Endothelial cell of umbilical vein (primary cell): ENCODE data around the gene TENT5C. TPM values are rescaled to one million over a fixed set of nuclear protein-coding genes. Genes with fewer than 3 reads are reported as not detected.

Source experiments
- BruUV-seq: library from RNA; stranded (reverse); fragments of 400-500 nt; replicated peaks from 2 replicates; lab custom pipeline; 2021; lab: Mats Ljungman, UMichigan
- CTCF ChIA-PET: fragments of 300-600, 350-600 bp; sonication (Branson Sonifier 250); formaldehyde crosslinking; loops from one replicate; lab custom pipeline; 2021; ENCODE audit warnings: antibody characterized with exemption, inconsistent platforms; lab: Charles Lee
- POLR2A ChIA-PET: fragments of 300-600, 350-600 bp; sonication (Branson Sonifier 250); formaldehyde crosslinking; loops from one replicate; lab custom pipeline; 2021; ENCODE audit warnings: antibody characterized with exemption, inconsistent platforms; lab: Charles Lee
- DNase-seq: peaks from one replicate; pipeline ENCODE4 v3.0.0-alpha.2; 2011; ENCODE audit warnings: low read depth, low spot score
- FAIRE-seq: peaks from 2 replicates; lab custom pipeline; 2011; peaks lifted over from hg19 to GRCh38; lab: Jason Lieb, UNC
- H2AFZ ChIP-seq: 2 replicates; pipeline ENCODE4 v1.6.0; 2012; ENCODE audit warnings: low read depth, low read length, control low read depth, inconsistent platforms
- H3K27ac ChIP-seq: 2 replicates; pipeline ENCODE4 v1.5.1; 2011; ENCODE audit warnings: low read depth, mild to moderate bottlenecking, control low read depth, low read length, moderate library complexity; ENCODE audit not compliant: insufficient read depth
- H3K27me3 ChIP-seq, 2 experiments: 2 replicates each; pipeline versions ENCODE4 v1.6.0 to v1.6.1; 2011; ENCODE audit warnings: low read length in 2 of 2, mixed read lengths in 1 of 2; ENCODE audit not compliant: control insufficient read depth in 2 of 2, insufficient read depth in 2 of 2
- H3K36me3 ChIP-seq, 2 experiments: 2 replicates in 1 of 2; 3 replicates in 1 of 2; pipeline ENCODE4 v1.5.1; 2011; ENCODE audit warnings: low read length in 2 of 2, mild to moderate bottlenecking in 1 of 2, moderate library complexity in 1 of 2; ENCODE audit not compliant: control insufficient read depth in 2 of 2, insufficient read depth in 2 of 2; ENCODE audit errors: extremely low read depth in 1 of 2
- H3K4me1 ChIP-seq: 3 replicates; pipeline ENCODE4 v1.5.1; 2011; ENCODE audit warnings: mild to moderate bottlenecking, low read length; ENCODE audit not compliant: control insufficient read depth, insufficient read depth; ENCODE audit errors: extremely low read depth
- H3K4me2 ChIP-seq: 2 replicates; pipeline ENCODE4 v1.6.1; 2011; ENCODE audit warnings: low read length, control low read depth, mixed read lengths; ENCODE audit not compliant: insufficient read depth
- H3K4me3 ChIP-seq, 3 experiments: fragments of 200-600 bp in 1 of 3; sonication (generic), shearing (Covaris generic) in 1 of 3; replicated peaks in 1 of 3; 2 replicates each; pipeline ENCODE4 v1.5.1; 2011 to 2016; ENCODE audit warnings: control low read depth in 3 of 3, low read length in 3 of 3, mild to moderate bottlenecking in 2 of 3, inconsistent platforms in 1 of 3, low read depth in 1 of 3, moderate library complexity in 1 of 3; ENCODE audit not compliant: insufficient read depth in 1 of 3
- H3K79me2 ChIP-seq: 2 replicates; pipeline ENCODE4 v1.6.0; 2012; ENCODE audit warnings: low read length, inconsistent platforms; ENCODE audit not compliant: control insufficient read depth, insufficient read depth
- H3K9ac ChIP-seq: replicated peaks from 2 replicates; pipeline ENCODE3; 2011; ENCODE audit warnings: low read length, control low read depth; ENCODE audit not compliant: insufficient read depth; ENCODE audit errors: extremely low read depth
- H3K9me1 ChIP-seq: replicated peaks from 3 replicates; pipeline ENCODE4 v1.6.0; 2011; ENCODE audit warnings: mild to moderate bottlenecking, low read length; ENCODE audit not compliant: control insufficient read depth, insufficient read depth; ENCODE audit errors: extremely low read depth
- H3K9me3 ChIP-seq: replicated peaks from 2 replicates; pipeline ENCODE4 v1.5.1; 2012; ENCODE audit warnings: low read length, inconsistent platforms; ENCODE audit not compliant: control insufficient read depth, insufficient read depth
- H4K20me1 ChIP-seq: replicated peaks from 2 replicates; pipeline ENCODE3; 2011; ENCODE audit warnings: mild to moderate bottlenecking, low read length; ENCODE audit not compliant: control insufficient read depth, insufficient read depth; ENCODE audit errors: extremely low read depth
- CTCF ChIP-seq, 2 donors: IDR thresholded peaks; 1 replicate in 1 of 2; 2 replicates in 1 of 2; pipeline ENCODE4 v1.5.1; 2011; ENCODE audit warnings: low read length in 2 of 2, mild to moderate bottlenecking in 2 of 2, moderate library complexity in 2 of 2, control low read depth in 1 of 2, inconsistent platforms in 1 of 2, low read depth in 1 of 2; ENCODE audit not compliant: insufficient read depth in 1 of 2; ENCODE audit errors: extremely low read depth in 1 of 2
- EZH2 ChIP-seq: IDR thresholded peaks from 2 replicates; pipeline ENCODE4 v1.6.1; 2012; ENCODE audit warnings: borderline replicate concordance, low read depth, mild to moderate bottlenecking, moderate library complexity, low read length, inconsistent platforms; ENCODE audit not compliant: severe bottlenecking
- MAX ChIP-seq: IDR thresholded peaks from 2 replicates; pipeline ENCODE4 v1.6.1; 2011; ENCODE audit not compliant: insufficient read depth, insufficient read length
- MYC ChIP-seq: IDR thresholded peaks from one replicate; pipeline ENCODE4 v1.6.1; 2011; ENCODE audit warnings: mild to moderate bottlenecking, low read depth, low read length
- POLR2A ChIP-seq: IDR thresholded peaks from 2 replicates; pipeline ENCODE4 v1.6.1; 2012; ENCODE audit warnings: low read depth, mild to moderate bottlenecking, control low read depth, low read length
- POLR2AphosphoS5 ChIP-seq: IDR thresholded peaks from 2 replicates; pipeline ENCODE4 v1.6.1; 2012; ENCODE audit warnings: low read depth, mild to moderate bottlenecking, control low read depth, low read length, moderate library complexity; ENCODE audit not compliant: insufficient read depth
- dilution Hi-C: fragments of 300-500 bp; cut with MboI; formaldehyde crosslinking; loops from one replicate; pipeline ENCODE4 v1.15.0; 2019; ENCODE audit warnings: low sequenced_read_pairs; ENCODE audit not compliant: extremely low pct_ligation_motif_present
- intact Hi-C: fragments of 100-400 bp; cut with micrococcal nuclease; formaldehyde crosslinking; loops from one replicate; pipeline ENCODE4 v1.10.0; 2022
- polyA plus RNA-seq, 4 experiments: library from polyadenylated mRNA; depleted of rRNA in 3 of 4; stranded (reverse) in 3 of 4; unstranded in 1 of 4; fragments of >200 nt; gene quantifications; 2 replicates each; pipeline versions ENCODE4 v1.2.1 to v1.2.3, GENCODE V29; 2011 to 2012; ENCODE audit warnings: missing spikeins in 1 of 4
- total RNA-seq: library from RNA; stranded (reverse); gene quantifications from 2 replicates; pipeline ENCODE4 v1.2.3, GENCODE V29; 2021

TENT5C gene
- total and polyA plus RNA-seq, 2 donors (not counting 3 experiments of a cell fraction or from before 2014, with no cell fraction given): 0.06 to 0.22 TPM

- TF ChIP-seq CTCF (IDR thresholded peaks at IDR 0.05; ENCODE audit: extremely low read depth in 1 of 2, insufficient read depth in 1 of 2, low read depth in 1 of 2, low read length in 2 of 2): no peak
- no peak for TF ChIP-seq POLR2AphosphoS5
- TF ChIP-seq EZH2: no peak
- no peak for TF ChIP-seq MYC
- TF ChIP-seq POLR2A: no peak
- TF ChIP-seq MAX: no peak
- Histone ChIP-seq H3K27ac (no peak overlapping the region), H3K9ac (no peak overlapping the region), H3K4me3 (no peak overlapping the region), H2AFZ (no peak overlapping the region), H3K4me2 (no peak overlapping the region), H3K79me2 (no peaks in the 10 kb centered on the region), H3K4me1 (no peaks in the 10 kb centered on the region), H3K36me3 (no peaks in the 10 kb centered on the region), H3K9me3 (no peaks in the 10 kb centered on the region), H3K27me3 (peaks cover 13 to 16% of the 10 kb centered on the region in 2 experiments), H3K9me1 (no peaks in the 10 kb centered on the region), H4K20me1 (no peaks in the 10 kb centered on the region)
- FAIRE-seq (no peak), DNase-seq (no peak)
- dilution Hi-C loops: no loop called here
- no TSS peak for BruUV-seq
- ChIA-PET CTCF (interaction anchor here (0.7 to 1.8 kb wide), 3 partner anchors 9 to 142 kb away, joined by 3 to 9 read pairs (median 3); no protein-coding TSS in a partner anchor), POLR2A (no interaction called here)
- intact Hi-C loops: no loop called here
These were observed 6.8 kb downstream of the TENT5C start for GRCh38 chr1:117612517-117613248.
